GM21360 (cell line): ENCODE results near the gene EIF6.
"Not testable (repeated sequence)": the region's sequence is repeated elsewhere in the genome, so short reads cannot be mapped to it uniquely, and the experiment has no call there.

Experiments
- ATAC-seq: cut with Tn5 transposase; IDR thresholded peaks from one replicate; pipeline ENCODE4 v1.9.1; 2021; ENCODE audit warnings: mild to moderate bottlenecking, moderate library complexity; ENCODE audit not compliant: unreplicated experiment

The EIF6 gene

DNA sequence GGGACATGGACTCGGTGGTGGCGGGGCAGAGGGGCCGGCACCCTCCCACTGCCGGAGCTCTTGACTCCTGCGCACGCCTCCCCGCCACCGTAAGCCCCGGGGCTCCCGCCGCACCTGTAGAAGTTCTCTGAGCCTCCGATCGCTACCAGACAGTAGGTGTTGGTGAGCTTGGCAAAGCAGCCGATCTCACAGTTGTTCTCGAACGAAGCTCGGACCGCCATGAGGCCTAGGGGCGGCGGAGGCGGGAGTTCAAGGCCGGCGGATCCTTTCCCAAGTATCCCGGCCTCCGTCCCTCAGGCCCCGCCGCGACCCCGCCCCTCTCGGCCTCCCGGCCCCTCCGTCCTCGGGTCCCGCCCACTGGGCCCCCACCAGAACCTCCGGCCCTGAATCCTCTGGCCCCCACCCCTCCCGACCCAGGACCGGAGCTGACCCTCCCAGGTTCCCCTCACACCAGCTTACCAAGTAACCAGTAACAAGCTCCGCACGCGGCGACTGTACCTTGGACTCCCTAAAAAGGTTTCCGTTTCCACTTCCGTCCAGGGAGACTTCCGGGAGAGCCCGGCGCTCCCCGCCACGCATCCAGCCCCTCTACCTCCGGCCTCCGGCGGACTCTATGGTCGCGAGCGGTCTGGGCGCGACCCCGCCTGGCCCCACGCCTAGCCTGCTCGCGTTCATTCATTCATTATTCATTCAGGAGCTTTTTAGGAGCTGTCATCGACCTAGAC is at the start of gene EIF6:
Gene EIF6 (minus strand): TSS at position 506 of the 725 bp plus-strand sequence. CDS start 285 bp downstream, at position 221.
- ATAC-seq = peak; percentile 65

DNA sequence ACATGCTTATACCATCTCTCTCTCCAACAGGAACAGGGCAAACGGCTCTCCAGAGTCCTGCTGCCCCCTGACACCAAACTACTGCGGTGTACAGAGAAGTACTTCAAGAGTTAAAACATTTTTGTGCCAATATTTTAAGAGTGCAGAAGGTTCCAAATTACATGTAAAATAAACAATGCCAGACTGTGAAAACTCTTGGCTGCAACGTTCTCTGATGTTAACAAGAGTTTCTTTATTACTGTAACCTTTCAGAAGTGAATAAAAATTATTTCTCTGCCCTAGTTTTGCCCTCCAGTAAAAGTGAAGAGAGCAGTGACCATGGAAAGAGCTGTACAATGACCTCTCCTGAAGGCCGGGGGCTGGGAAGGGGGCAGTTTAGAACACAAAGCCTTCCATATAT is 49.0 kb upstream of the EIF6 start:
- no peak for ATAC-seq

DNA sequence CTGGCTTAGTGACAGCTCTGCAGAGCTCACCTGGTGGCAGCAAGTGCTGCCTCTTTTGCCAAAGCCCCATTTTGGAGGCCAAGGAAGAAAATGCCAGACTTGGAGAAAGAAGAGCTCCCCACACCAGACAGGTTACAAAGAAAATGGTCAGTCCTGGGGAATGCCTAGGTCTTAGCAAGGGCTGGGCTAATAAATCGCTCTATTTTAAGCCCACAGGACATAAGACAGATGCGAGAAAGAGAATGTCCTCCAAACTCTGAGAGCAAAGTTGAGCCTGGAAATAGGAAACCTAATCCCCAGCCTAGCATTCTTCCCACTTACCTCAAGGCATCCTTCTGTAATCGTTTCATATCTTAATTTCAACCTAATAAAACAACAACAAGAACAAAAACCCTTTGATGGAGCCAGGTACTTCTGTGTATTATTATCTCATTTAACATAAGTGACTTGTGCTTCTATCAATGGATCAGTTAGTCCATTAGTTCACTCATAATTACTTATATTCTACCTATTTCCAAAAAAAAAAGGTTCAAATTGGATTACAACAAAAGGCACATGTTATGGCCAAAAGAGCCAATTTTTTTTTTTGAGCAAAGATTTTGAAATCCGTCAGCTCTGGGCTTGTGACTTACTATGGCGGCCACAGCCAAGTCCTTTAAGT is 48.1 kb upstream of the EIF6 start:
- ATAC-seq = no peak

DNA sequence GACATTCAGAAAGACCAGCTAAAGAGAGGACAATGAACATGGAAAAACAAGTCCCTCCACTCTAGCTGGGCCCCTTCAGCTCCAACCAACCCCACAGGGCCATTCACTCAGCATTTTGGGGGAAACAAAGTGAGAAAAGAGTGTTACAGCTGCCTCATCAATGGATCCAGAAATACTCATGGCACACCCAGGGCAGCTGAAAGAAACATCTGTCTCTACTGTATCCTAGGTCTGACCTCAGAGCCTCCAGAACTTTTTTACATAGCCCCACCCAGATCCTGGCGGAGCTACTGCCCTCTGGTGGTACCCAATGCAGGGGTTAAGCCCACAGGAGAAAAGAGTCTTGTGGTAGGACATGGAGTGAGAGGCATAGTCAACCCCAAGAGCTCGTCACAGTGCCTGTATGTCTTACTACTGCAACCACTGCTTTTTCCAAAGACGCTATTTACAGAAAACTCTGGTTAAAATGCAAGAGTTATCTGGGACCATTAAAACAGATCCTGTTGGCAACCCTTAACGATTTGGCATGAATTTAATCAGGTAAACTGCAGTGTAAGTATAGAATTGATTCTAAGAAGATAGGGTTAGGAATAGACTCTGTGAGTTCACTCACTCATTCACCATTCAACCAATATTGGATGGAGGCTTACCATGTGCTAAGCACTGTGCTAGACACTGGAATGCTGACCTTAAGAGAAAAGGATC is 45.0 kb upstream of the EIF6 start:
- no peak for ATAC-seq

DNA sequence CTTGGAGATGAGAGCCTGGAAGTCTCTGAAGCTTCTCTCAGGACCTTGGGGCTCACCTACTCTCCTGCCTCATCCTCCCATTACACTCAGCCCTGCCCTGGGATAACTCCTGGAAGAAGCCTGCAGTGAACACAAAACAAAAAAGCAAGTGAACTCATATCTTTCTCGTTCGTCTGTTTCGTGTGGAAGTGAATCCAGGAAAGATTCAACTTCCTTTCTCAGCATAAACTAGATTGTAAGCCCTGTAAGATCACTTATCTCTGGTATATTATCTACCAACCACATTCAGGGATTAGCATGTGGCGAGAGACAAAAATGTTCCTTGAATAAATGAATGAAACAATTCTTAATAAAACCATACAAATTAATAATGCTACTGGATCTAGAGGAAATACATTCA is 44.1 kb upstream of the EIF6 start:
- no peak for ATAC-seq

DNA sequence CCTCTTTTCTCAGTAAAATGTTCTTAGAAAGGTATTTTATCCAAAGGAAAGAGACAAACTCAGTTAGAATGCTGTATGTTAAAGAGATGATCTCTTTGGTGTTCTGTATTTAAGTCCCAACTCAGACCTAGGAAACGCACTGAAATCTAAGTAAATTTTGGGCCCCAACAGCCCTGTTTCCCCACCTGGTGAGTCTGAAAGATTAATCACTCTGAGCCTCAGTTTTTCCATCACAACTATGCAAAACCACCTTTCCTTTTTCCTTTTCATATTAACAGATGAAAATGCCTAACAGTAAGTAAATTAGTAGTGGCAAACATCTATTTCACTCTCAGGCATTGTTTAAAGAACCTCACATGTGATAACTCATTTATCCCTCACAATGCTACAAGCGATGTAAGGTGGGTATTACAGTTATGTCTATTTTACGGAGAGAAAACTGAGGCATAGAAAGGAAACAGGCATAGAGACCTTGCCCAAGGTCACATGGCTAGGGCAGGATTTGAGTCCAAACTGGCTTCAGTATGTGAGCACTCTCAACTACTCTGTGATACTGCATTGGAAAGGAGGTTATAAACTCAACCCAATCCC is 43.6 kb upstream of the EIF6 start:
- no peak for ATAC-seq

DNA sequence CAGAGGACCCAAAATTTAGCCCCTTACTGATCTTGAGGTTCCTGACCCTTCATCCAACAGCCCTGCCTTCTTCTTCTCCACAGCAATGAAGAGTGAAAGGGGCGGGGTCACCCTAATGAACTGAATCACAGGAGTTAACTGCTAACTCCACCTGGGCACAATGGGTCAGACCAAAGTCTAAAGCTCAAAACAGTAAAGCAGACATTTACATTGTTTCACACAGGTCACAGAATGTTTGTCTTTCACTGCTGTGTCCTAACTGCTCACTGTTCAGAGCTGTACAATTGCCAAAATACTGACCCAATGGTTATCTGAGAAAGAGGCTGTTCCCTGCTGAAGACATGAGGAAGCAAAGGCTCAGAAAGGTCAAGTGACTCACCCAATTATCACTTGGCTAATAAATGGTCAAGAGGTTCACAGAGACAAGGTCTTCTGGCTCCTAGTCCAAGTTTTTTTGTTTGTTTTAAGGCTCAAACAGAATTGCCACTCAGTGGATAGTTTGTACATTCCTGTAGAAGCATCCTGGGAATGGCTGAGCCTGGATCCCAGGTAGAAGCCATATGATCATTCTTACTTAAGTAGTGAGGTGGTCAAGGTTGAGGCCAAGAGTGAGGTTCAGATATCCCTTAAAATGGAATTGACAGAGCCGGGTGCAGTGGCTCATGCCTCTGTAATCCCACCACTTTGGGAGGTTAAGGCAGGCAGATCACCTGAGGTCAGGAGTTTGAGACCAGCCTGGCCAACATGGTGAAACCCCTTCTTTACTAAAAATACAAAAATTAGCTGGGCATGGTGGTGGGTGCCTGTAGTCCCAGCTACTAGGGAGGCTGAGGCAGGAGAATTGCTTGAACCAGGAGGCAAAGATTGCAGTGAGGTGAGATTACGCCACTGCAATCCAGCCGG is 42.8 kb upstream of the EIF6 start:
- no peak for ATAC-seq

DNA sequence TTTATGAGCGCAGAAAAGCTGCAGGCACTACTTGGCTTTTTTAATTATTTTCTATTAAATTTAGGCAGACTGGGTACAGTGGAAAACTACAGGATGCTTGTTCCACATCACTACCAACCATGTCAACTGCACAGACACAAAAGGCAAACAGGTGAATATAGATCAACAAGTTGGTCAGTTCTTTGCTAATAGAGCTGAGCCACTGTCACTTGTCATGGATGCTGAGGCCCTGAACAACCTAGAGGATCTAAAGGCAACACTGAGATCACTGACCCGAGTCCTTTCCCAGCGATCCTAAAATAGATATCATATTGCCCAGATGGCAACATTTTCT is 42.1 kb upstream of the EIF6 start:
- ATAC-seq = no peak

DNA sequence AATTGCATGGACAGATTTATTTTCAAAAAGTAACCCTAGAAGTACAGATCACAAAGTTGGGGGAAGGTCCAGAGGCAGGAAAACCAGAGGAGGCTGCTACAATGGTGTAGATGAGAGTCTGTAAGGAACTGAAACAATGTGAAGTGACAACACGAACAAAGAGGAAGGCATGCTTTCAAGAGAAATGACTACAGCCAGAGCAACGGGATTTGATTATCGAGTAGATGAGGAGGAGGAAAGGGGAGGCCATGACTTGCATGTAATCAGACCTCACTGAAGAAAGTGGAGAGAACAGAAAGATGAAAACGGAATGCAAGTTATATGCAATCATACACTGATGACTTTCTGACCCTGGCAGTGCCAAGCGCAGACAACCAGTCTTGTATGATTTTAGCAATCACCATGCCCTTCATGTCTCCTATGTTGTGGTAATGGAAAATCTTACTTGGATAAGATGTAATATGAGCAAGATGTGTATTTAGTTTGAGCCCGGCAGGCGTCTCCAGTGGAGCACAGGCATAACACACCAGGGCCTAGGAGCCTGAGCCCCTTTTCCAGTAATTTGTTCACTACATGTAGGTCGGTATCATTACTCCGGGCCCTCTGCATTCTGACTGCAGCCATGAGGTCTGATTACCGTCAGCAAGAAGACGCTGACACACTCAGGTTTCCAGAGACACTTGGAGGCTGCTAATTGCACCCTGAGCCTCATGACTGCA is 41.6 kb upstream of the EIF6 start:
- no peak for ATAC-seq

DNA sequence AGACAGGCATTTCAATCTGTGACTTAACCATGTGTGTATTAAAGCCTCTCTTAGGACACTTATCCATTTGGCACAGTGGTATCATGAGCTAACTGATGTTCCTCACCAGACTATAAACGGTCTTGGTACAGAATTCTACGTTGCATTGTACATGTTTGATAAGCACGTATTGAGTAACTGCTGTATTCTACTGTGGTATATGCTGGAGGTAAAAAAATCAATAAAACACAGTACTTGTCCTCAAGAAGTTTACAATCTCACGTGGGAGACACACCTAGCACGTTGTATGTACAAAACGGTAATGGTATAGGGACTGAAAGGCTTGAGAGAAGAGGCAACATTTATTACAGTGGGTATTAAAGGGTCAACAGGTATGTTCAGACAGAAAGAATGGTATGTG is 40.8 kb upstream of the EIF6 start:
- ATAC-seq = no peak

DNA sequence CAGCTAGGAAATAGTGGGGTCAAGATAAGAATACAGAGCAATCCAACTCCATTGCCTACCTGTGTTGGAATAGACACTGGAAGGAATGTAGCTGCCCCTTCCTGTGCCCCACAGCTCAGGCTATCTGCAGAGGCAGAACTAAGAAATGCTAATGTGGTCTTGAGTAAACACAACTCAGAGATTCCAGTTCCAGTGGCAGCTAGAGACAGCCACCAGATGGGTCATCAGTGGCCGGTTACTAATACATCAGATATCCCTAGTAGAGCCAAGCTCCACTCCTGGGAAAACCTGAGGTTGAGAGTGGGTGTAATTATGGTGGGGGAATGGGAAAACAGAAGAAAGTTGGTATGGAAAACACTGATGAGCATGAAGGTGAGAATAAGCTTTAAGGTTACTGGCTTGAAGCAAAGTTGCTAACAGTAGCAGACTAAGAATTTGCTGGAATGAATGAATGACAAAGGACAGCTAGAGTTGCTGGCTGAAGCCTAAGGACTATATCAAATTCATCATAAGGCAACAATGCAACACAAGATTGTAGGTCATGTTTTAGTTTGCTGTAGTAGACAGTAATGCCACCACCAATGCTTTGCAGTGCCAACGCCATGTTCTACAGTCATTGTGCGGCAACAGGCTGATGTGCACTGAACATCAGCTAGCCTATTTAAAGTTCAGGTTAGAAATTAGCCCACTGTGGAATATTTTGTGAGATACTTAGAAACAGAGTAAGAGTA is 36.0 kb upstream of the EIF6 start:
- ATAC-seq = no peak

DNA sequence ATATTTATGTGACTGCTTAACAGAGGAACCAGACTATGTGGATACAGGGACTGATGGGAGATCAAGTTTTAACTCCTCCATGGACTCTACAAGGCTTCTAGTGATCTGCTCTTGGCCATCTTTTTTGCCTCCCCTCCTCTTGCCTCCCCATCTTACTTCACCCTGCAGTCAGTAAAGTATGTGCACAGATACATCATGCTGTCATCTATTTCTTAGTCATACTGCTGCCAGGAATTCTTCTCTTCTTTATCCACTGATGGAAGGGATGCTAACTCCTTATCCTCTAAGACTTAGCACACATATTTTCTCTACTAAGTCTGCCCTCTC is 35.3 kb upstream of the EIF6 start:
- no peak for ATAC-seq

DNA sequence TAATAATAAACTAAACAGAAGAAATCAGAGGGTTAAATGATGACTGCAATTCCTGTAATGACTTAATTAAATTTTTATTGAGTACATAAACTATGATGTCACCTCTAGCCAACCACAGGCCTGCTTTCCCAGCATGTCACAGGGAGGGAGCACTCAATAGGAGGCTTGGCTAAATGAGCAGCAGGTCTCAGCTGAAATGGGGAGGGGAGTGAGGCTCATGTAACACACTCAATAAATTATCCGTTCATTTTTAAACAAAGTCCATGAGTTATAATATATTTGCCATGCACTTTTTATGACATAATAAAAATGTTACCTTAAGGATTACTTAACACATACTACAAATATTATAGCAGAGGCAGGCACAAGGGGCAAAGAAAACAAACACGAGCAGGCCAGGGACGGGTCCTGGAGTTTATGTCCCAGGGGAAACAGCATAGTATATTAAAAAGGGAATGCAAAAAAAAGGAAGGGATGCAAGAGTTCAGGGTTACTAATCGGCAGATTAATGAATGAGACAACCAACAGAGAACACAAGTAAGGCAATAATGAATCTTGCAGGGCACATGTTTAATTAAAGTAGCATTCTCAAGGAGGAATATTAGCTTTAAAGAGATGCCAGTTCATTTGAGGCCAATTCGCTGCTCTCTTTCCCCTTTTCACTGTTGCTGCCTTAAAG is 34.8 kb upstream of the EIF6 start:
- ATAC-seq = no peak

DNA sequence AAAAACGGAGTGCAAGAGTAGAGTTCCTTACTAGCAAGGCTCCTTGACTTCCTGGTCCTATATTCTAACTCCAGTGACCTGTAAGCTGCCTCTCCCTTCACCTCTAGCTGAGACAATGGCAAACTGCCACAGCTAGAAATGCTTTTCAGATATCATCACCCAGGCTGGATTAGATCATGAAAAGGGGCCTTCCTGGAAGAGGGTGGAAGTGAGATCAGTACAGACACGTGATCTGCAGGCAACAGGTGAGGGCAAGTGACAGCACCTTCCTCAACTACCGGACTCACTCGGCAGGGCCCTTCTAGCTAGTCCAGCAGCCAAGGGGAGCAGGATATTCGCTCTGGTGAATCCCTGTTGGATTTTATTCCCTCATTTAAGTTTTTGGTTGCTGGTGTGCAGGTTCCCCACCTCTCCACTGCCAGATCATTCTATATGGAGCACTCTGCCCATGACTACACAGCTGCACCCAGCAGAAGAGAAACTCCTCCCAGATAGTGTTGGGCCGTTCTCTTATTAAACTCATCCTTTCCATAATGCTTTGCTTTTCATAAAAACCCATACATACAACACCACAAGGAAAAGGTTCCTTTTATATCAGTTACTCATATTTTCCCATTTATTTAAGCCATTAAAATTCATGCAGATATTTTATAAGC is 34.1 kb upstream of the EIF6 start:
- no peak for ATAC-seq

DNA sequence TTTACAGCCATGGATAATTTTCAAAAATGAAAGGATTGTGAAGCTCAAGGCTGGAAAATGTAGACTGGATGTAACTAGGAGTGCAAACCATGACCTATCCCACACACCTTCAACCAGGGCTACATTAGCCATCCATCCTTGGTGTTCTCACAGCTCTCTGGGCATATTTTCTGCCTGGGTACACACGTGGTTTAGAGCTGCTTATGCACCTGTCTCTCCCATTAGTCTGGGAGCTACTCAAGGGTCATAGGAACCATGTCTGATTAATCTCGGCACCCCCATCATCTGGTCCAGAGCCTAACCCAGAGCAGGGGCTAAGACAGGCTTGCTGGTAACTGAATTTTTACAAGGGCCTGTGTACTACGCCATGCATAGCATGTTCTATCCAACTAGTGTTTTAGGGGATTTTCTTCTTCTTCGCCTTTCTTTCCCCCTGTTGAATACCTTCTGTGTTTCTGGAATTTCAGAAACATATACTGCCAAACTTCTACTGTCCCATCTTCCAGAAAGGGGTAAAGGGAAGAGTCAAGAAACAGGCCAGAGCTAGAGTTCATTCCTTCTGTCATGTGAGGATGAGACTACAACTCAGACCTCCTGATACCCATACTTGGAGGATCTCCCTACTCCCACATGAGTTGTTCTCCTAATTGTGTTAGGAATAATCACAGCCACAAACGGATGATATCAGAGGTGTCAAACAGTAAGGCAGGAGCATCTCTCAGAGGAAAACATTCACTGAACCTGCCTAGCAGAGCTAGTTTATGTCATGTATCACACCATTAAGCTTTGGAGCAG is 33.0 kb upstream of the EIF6 start:
- no peak for ATAC-seq

DNA sequence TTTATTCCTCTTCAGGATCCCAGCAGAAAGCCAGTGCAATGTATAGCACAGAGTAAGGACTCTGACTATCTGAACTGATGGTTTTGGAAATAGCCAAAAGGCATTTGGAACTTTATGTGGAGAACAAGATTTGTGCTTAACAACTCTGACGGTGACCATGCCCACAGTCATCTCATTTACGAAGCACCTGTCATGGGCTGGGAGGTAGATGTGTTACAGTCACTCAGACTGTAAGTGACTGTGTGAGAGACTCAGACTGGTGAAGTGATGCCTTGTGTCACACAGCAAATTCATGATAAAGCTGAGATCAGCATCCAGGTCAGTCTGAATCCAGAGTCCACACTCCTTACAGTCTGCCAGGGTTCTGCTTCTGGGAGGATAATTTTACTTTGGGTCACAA is 31.5 kb upstream of the EIF6 start:
- no peak for ATAC-seq

DNA sequence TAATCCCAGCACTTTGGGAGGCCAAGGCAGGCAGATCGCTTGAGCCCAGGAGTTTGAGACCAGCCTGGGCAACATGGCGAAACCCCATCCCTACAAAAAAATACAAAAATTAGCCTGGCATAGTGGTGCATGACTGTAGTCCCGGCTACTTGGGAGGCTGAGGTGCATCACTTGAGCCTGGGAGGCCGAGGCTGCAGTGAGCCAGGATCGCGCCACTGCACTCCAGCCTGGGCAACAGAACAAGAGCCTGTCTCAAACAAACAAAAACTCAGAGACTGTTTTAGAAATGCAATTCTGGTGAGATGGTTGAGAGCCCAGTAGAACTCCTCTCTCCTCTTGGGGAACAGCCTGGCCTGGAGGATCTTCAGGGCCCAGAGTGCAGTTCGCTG is 31.1 kb upstream of the EIF6 start:
- not testable (repeated sequence) for ATAC-seq
